Astrocyte (in vitro differentiated cells and primary cell): ENCODE measurements around the gene GRIN3A. TPM values are rescaled to one million over a fixed set of nuclear protein-coding genes. Genes with fewer than 3 reads are reported as not detected.
"Not testable (repeated sequence)": the region's sequence is repeated elsewhere in the genome, so short reads cannot be mapped to it uniquely, and the experiment has no call there.

Experiments used
- DNase-seq: peaks from one replicate; pipeline ENCODE4 v3.0.0-alpha.2; 2010; ENCODE audit warnings: low read depth
- FAIRE-seq: peaks from 2 replicates; lab custom pipeline; 2011; peaks lifted over from hg19 to GRCh38; lab: Jason Lieb, UNC
- H2AFZ ChIP-seq: 2 replicates; pipeline ENCODE4 v1.6.0; 2012; ENCODE audit warnings: low read depth, low read length, inconsistent platforms
- H3K27ac ChIP-seq: 2 replicates; pipeline ENCODE4 v1.5.1; 2011; ENCODE audit warnings: low read depth, low read length, inconsistent platforms
- H3K27me3 ChIP-seq: 2 replicates; pipeline ENCODE4 v1.6.0; 2011; ENCODE audit warnings: low read length, inconsistent platforms; ENCODE audit not compliant: insufficient read depth
- H3K36me3 ChIP-seq: 2 replicates; pipeline ENCODE4 v1.5.1; 2011; ENCODE audit warnings: low read length, inconsistent platforms; ENCODE audit not compliant: insufficient read depth
- H3K4me1 ChIP-seq: 2 replicates; pipeline ENCODE4 v1.5.1; 2011; ENCODE audit warnings: low read length, inconsistent platforms; ENCODE audit not compliant: insufficient read depth
- H3K4me2 ChIP-seq: 2 replicates; pipeline ENCODE4 v1.6.0; 2012; ENCODE audit warnings: low read length, inconsistent platforms
- H3K4me3 ChIP-seq: 2 replicates; pipeline ENCODE4 v1.5.1; 2011; ENCODE audit warnings: low read depth, mild to moderate bottlenecking, low read length, inconsistent platforms; ENCODE audit not compliant: insufficient read depth
- H3K79me2 ChIP-seq: 2 replicates; pipeline ENCODE4 v1.6.0; 2012; ENCODE audit warnings: mild to moderate bottlenecking, low read length, inconsistent platforms; ENCODE audit not compliant: insufficient read depth
- H3K9ac ChIP-seq: 2 replicates; pipeline ENCODE4 v1.6.0; 2012; ENCODE audit warnings: mild to moderate bottlenecking, low read length, inconsistent platforms
- H3K9me3 ChIP-seq: 2 replicates; pipeline ENCODE4 v1.5.1; 2012; ENCODE audit warnings: low read depth, mild to moderate bottlenecking, low read length, inconsistent platforms; ENCODE audit not compliant: insufficient read depth
- H4K20me1 ChIP-seq: 2 replicates; pipeline ENCODE4 v1.6.0; 2012; ENCODE audit warnings: low read length, inconsistent platforms; ENCODE audit not compliant: insufficient read depth
- H3K27ac Mint-ChIP-seq: one replicate; pipeline ENCODE4 v1.8.0; 2021; ENCODE audit warnings: mild to moderate bottlenecking, mixed read lengths; ENCODE audit not compliant: unreplicated experiment
- H3K27me3 Mint-ChIP-seq: one replicate; pipeline ENCODE4 v1.8.0; 2021; ENCODE audit warnings: low read depth, mixed read lengths; ENCODE audit not compliant: unreplicated experiment
- H3K36me3 Mint-ChIP-seq: one replicate; pipeline ENCODE4 v1.8.0; 2021; ENCODE audit warnings: low read depth, mixed read lengths; ENCODE audit not compliant: unreplicated experiment
- H3K4me1 Mint-ChIP-seq: one replicate; pipeline ENCODE4 v1.8.0; 2021; ENCODE audit warnings: low read depth, mixed read lengths; ENCODE audit not compliant: unreplicated experiment
- H3K4me3 Mint-ChIP-seq: one replicate; pipeline ENCODE4 v1.8.0; 2021; ENCODE audit warnings: mild to moderate bottlenecking, moderate library complexity, mixed read lengths; ENCODE audit not compliant: unreplicated experiment
- H3K9me3 Mint-ChIP-seq: one replicate; pipeline ENCODE4 v1.8.0; 2021; ENCODE audit warnings: mild to moderate bottlenecking, mixed read lengths; ENCODE audit not compliant: unreplicated experiment
- CTCF ChIP-seq: IDR thresholded peaks from 2 replicates; pipeline ENCODE4 v1.5.1; 2011; ENCODE audit warnings: low read depth, mild to moderate bottlenecking, inconsistent platforms, low read length, moderate library complexity; ENCODE audit not compliant: insufficient read depth
- EZH2 ChIP-seq: IDR thresholded peaks from 2 replicates; pipeline ENCODE4 v1.6.1; 2012; ENCODE audit warnings: mild to moderate bottlenecking, low read length, inconsistent platforms; ENCODE audit not compliant: insufficient read depth
- total RNA-seq: library from RNA; stranded (reverse); gene quantifications from 2 replicates; pipeline ENCODE4 v1.2.1, GENCODE V29; 2021

GRIN3A gene
- total RNA-seq, 1 donor from 2014 or later: not detected

GRCh38 chr9:101564252-101564651 lies 174.2 kb downstream of the GRIN3A start:
- peaks cover 26% of the 10 kb centered on the region for H3K36me3 ChIP-seq
- no peaks in the 10 kb centered on the region for H3K79me2 ChIP-seq
- no peaks in the 10 kb centered on the region for H3K9me3 ChIP-seq
- DNase-seq (no peak), FAIRE-seq (no peak)
- no peak for TF ChIP-seq CTCF
- TF ChIP-seq EZH2: no peak
- peaks cover 4% of the 10 kb centered on the region for H3K4me1 Mint-ChIP-seq
- H3K4me2 ChIP-seq: no peak overlapping the region
- H3K9me3 Mint-ChIP-seq: no peaks in the 10 kb centered on the region
- H3K27ac ChIP-seq: no peak overlapping the region
- no peaks in the 10 kb centered on the region for H3K4me1 ChIP-seq
- no peaks in the 10 kb centered on the region for H3K27me3 Mint-ChIP-seq
- peaks cover 26% of the 10 kb centered on the region for H3K36me3 Mint-ChIP-seq
- no peak overlapping the region for H3K27ac Mint-ChIP-seq
- no peak overlapping the region for H2AFZ ChIP-seq
- no peak overlapping the region for H3K9ac ChIP-seq
- H4K20me1 ChIP-seq: peaks cover 3% of the 10 kb centered on the region
- H3K4me3 Mint-ChIP-seq: no peak overlapping the region
- no peaks in the 10 kb centered on the region for H3K27me3 ChIP-seq
- H3K4me3 ChIP-seq: no peak overlapping the region

- Histone ChIP-seq H3K4me2 (no peak overlapping the region), H3K27me3 (no peaks in the 10 kb centered on the region), H3K9me3 (no peaks in the 10 kb centered on the region), H3K79me2 (no peaks in the 10 kb centered on the region), H3K27ac (no peak overlapping the region), H4K20me1 (peaks cover 3% of the 10 kb centered on the region), H3K4me1 (no peaks in the 10 kb centered on the region), H3K4me3 (no peak overlapping the region), H3K36me3 (peaks cover 31% of the 10 kb centered on the region), H3K9ac (no peak overlapping the region), H2AFZ (no peak overlapping the region)
- H3K27me3 Mint-ChIP-seq: no peaks in the 10 kb centered on the region
- H3K4me1 Mint-ChIP-seq: peaks cover 4% of the 10 kb centered on the region
- H3K27ac Mint-ChIP-seq: no peak overlapping the region
- H3K36me3 Mint-ChIP-seq: peaks cover 37% of the 10 kb centered on the region
- no peak overlapping the region for H3K4me3 Mint-ChIP-seq
- no peak for FAIRE-seq
- H3K9me3 Mint-ChIP-seq: no peaks in the 10 kb centered on the region
- TF ChIP-seq CTCF: no peak
- TF ChIP-seq EZH2: no peak
- no peak for DNase-seq
Measured at GRCh38 chr9:101562966-101563365, 175.5 kb downstream of the GRIN3A start.

GRCh38 chr9:101561740-101562139 lies 176.7 kb downstream of the GRIN3A start:
- DNase-seq (no peak), FAIRE-seq (no peak)
- no peak overlapping the region for H3K9ac ChIP-seq
- H3K36me3 ChIP-seq: peaks cover 32% of the 10 kb centered on the region
- H3K4me1 Mint-ChIP-seq: no peaks in the 10 kb centered on the region
- TF ChIP-seq CTCF (no peak), EZH2 (no peak)
- H2AFZ ChIP-seq: no peak overlapping the region
- H3K27ac Mint-ChIP-seq: no peak overlapping the region
- H3K27ac ChIP-seq: no peak overlapping the region
- no peak overlapping the region for H3K4me2 ChIP-seq
- no peak overlapping the region for H3K4me3 ChIP-seq
- H3K79me2 ChIP-seq: no peaks in the 10 kb centered on the region
- H4K20me1 ChIP-seq: no peaks in the 10 kb centered on the region
- H3K4me3 Mint-ChIP-seq: no peak overlapping the region
- H3K36me3 Mint-ChIP-seq: peaks cover 45% of the 10 kb centered on the region
- no peaks in the 10 kb centered on the region for H3K27me3 ChIP-seq
- no peaks in the 10 kb centered on the region for H3K9me3 Mint-ChIP-seq
- no peaks in the 10 kb centered on the region for H3K9me3 ChIP-seq
- no peaks in the 10 kb centered on the region for H3K27me3 Mint-ChIP-seq
- no peaks in the 10 kb centered on the region for H3K4me1 ChIP-seq

DNA sequence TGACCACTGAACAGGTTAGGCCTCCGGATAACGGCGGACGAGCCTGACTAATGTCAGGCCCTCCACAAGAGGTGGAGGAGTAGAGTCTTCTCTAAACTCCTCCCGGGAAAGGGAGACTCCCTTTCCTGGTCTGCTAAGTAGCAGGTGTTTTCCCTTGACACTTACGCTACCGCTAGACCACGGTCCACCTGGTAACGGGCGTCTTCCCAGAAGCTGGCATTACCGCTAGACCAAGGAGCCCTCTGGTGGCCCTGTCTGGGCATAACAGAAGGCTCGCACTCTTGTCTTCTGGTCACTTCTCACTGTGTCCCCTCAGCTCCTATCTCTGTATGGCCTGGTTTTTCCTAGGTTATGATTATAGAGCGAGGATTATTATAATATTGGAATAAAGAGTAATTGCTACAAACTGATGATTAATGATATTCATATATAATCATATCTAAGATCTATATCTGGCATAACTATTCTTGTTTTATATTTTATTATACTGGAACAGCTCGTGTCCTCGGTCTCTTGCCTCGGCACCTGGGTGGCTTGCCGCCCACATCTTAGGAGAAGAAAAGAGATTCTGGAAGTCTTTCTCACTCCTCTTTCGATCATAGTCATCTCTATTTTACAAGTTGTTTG lies 188.9 kb downstream of the GRIN3A start:
- not testable (repeated sequence) for H3K27me3 Mint-ChIP-seq, H4K20me1 ChIP-seq, H2AFZ ChIP-seq, H3K27ac Mint-ChIP-seq, H3K9me3 ChIP-seq, H3K27ac ChIP-seq, FAIRE-seq, H3K4me3 ChIP-seq, H3K4me1 ChIP-seq, H3K4me3 Mint-ChIP-seq, H3K9ac ChIP-seq, H3K4me2 ChIP-seq, DNase-seq, H3K9me3 Mint-ChIP-seq, H3K27me3 ChIP-seq, H3K4me1 Mint-ChIP-seq, H3K79me2 ChIP-seq
- H3K36me3 Mint-ChIP-seq: peaks cover 13% of the 10 kb centered on the region
- peaks cover 47% of the 10 kb centered on the region for H3K36me3 ChIP-seq
